DMS114 treated with DMSO at 0.1 percent for 48 hours (cell line): ENCODE results near the gene ATP6V0D1.
"Not testable (repeated sequence)": the region's sequence is repeated elsewhere in the genome, so short reads cannot be mapped to it uniquely, and the experiment has no call there.

Source experiments
- DNase-seq: peaks from one replicate; lab custom pipeline; 2025; ENCODE audit not compliant: unreplicated experiment; lab: John Stamatoyannopoulos, UW

Gene ATP6V0D1

GRCh38 chr16:67429799-67430503 is 51.0 kb downstream of the ATP6V0D1 start:
- no peak for DNase-seq

GRCh38 chr16:67429053-67429798 is 51.7 kb downstream of the ATP6V0D1 start:
- no peak for DNase-seq

GRCh38 chr16:67428146-67428731 is 52.7 kb downstream of the ATP6V0D1 start:
- DNase-seq, result peak; percentile 65

- no peak for DNase-seq
Measured at GRCh38 chr16:67426950-67427349, 54.0 kb downstream of the ATP6V0D1 start.

GRCh38 chr16:67426022-67426421 is 54.9 kb downstream of the ATP6V0D1 start:
- no peak for DNase-seq

- DNase-seq, result no peak
Measured at GRCh38 chr16:67425580-67425979, 55.4 kb downstream of the ATP6V0D1 start.

- DNase-seq, result no peak
Measured at GRCh38 chr16:67425061-67425460, 55.9 kb downstream of the ATP6V0D1 start.

GRCh38 chr16:67424261-67424615 is 56.7 kb downstream of the ATP6V0D1 start:
- DNase-seq, result no peak

- no peak for DNase-seq
Measured at GRCh38 chr16:67423611-67424260, 57.2 kb downstream of the ATP6V0D1 start.

GRCh38 chr16:67423015-67423414 is 57.9 kb downstream of the ATP6V0D1 start:
- DNase-seq, result no peak

- DNase-seq, result no peak
Measured at GRCh38 chr16:67421030-67421429, 59.9 kb downstream of the ATP6V0D1 start.

GRCh38 chr16:67419931-67420330 is 61.0 kb downstream of the ATP6V0D1 start:
- no peak for DNase-seq

GRCh38 chr16:67419502-67419901 is 61.5 kb downstream of the ATP6V0D1 start:
- no peak for DNase-seq

- no peak for DNase-seq
Measured at GRCh38 chr16:67417333-67418061, 63.5 kb downstream of the ATP6V0D1 start.

- DNase-seq, result peak; percentile 32
Measured at GRCh38 chr16:67415872-67416793, 64.8 kb downstream of the ATP6V0D1 start, which contains the start of gene ZDHHC1. TSS of gene ZDHHC1 (minus strand) at chr16:67416477. CDS start at chr16:67407775, 8,702 bp downstream.

GRCh38 chr16:67415421-67415820 is 65.5 kb downstream of the ATP6V0D1 start:
- not testable (repeated sequence) for DNase-seq

GRCh38 chr16:67413978-67414911 is 66.7 kb downstream of the ATP6V0D1 start:
- no peak for DNase-seq

GRCh38 chr16:67412294-67412693 is 68.7 kb downstream of the ATP6V0D1 start:
- DNase-seq, result no peak

- no peak for DNase-seq
Measured at GRCh38 chr16:67411339-67411738, 69.6 kb downstream of the ATP6V0D1 start.
